ENCODE measurements around the gene KRT2. TPM values are rescaled to one million over a fixed set of nuclear protein-coding genes. Genes with fewer than 3 reads are reported as not detected.
"Not testable (repeated sequence)": the region's sequence is repeated elsewhere in the genome, so short reads cannot be mapped to it uniquely, and the experiment has no call there.

KRT2 gene
- total RNA-seq, 1 experiment from 2014 or later, result 2.4 TPM

DNA sequence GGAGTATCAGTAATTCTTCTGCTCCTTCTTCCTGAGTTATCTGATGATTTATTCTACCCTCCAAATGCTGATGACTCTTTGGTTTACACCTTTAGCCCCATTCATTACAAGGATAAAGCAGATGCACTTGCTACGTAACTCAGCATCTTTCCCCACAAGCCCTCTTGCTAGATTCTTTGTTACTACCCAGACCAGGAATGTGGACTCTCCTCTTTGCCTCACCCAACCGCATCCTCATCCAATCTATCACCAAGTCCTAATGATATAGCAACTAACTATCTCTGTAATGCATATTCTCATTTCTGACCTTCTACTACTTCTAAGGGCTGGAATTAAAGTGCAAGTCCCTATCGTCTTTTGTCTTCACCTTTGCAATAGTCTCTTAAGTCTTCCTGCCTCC is 18.9 kb upstream of the KRT2 start:
- in situ Hi-C loops (cut with HindIII; ENCODE audit: low pct_unique_long_range_greater_than_20kb, low sequenced_read_pairs), result no loop called here
- DNase-seq (ENCODE audit: low read depth), result no peak

DNA sequence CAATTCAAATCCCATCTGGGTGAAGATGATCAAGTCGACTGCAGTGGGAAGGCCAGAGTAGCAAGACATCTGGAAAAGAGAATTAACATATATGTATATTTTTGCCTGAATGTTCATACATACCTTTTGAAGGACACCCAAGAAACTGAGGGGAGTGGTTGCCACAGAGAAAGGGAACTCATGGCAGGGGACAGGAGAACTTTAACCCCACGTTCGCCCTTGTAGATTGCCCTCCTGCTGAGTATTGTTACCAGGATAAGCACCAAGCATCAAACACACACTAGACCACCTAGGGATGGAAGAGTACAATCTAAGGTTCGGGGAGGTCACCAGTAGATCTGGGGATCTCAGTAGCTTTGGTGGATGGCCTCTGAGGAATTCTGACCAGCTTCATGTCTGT is 18.5 kb upstream of the KRT2 start:
- no peak for DNase-seq (ENCODE audit: low read depth)
- in situ Hi-C loops (cut with HindIII; ENCODE audit: low pct_unique_long_range_greater_than_20kb, low sequenced_read_pairs), result no loop called here

DNA sequence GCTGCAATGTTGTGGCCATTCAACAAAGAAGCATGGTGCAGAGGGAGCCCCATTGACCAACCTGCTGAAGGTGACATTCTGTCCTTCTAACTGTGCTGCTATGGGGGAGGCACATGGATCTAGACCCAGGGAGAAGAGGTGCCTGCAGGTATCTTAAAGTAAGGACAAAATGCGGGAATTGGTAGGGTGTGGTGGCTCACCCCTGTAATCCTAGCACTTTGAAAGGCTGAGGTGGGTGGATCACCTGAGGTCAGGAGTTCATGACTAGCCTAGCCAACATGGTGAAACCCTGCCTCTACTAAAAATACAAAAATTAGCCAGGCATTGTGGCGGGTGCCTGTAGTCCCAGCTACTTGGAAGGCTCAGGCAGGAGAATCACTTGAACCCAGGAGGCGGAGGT is 17.9 kb upstream of the KRT2 start:
- DNase-seq (ENCODE audit: low read depth); in situ Hi-C loops (cut with HindIII; ENCODE audit: low pct_unique_long_range_greater_than_20kb, low sequenced_read_pairs): not testable (repeated sequence)

DNA sequence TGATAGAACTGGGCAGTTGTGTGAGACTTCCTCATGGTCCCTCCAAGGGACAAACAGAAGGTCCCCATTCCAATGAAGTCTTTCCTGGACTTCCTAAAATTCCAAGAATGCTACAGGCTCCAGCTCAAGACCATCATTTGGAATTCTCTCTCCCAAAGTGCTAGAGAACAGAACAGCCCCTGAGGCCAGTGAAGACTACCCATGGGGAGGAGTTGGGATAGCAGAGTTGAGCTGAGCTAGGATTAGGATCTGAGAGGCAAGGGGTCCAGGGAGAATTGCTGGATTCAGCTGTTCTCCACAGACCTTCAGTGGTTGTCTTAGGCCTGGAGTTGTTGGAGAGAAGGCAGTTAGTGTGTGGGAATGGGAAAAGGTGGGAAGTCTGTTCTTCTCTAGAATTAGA is 17.4 kb upstream of the KRT2 start:
- in situ Hi-C loops (cut with HindIII; ENCODE audit: low pct_unique_long_range_greater_than_20kb, low sequenced_read_pairs), result no loop called here
- DNase-seq (ENCODE audit: low read depth), result no peak

DNA sequence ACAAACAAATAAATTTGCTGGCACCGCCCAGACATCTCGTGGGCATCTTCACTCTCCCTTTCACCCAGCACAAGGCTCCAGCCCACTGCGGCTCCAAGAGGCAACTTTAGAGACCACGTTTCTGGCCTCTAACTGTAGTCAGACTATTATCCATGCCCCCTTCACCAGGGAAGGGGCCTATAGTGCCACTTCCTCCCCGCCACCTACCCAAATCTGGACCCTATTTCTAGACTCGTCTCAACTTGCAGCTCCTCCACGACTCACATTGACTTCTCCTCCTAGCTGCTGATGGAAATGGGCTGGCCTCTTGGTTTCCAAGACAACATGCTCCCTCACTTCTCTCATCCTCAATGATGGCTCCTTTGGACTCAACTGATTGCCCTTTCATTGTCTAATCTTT is 15.9 kb upstream of the KRT2 start:
- no peak for DNase-seq (ENCODE audit: low read depth)
- in situ Hi-C loops (cut with HindIII; ENCODE audit: low pct_unique_long_range_greater_than_20kb, low sequenced_read_pairs), result no loop called here

DNA sequence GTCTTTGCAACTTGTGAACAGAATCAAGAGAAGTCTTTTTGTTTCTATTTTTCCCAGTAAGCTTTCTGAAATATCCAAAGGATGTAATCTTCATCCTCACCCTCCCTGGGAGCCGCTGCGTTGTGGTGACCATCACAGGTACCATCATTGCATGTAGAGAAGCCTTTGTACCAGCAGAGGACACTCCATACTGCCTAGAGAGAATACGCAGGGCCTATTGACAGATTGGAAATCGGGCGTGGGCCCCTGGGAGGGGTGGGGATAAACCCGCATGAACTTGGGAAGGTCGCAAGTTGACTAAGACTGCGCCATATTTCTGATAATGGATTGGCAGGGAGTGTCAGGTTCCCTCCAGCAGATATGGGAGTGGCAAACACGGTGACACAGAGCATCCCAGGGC is 15.5 kb upstream of the KRT2 start:
- no peak for DNase-seq (ENCODE audit: low read depth)
- in situ Hi-C loops (cut with HindIII; ENCODE audit: low pct_unique_long_range_greater_than_20kb, low sequenced_read_pairs), result no loop called here

DNA sequence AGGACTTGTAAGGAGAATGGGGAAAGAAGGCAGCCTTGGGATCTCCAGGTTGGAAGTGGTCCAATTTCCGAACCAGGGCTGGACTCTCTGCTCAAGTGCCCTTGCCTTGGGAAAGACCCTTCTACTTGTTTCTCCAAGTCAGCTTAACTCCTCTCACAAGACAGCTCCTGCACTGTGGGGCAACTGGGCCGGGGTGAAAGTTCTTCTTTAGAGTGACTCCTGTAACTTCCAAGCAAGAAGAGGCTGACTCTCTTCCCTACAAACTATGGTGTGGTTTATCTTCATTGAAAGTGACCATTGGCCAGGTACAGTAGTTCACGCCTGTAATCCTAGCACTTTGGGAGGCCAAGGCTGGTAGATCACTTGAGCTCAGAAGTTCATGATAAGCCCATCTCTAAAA is 14.5 kb upstream of the KRT2 start:
- DNase-seq (ENCODE audit: low read depth), result no peak
- in situ Hi-C loops (cut with HindIII; ENCODE audit: low pct_unique_long_range_greater_than_20kb, low sequenced_read_pairs), result no loop called here

DNA sequence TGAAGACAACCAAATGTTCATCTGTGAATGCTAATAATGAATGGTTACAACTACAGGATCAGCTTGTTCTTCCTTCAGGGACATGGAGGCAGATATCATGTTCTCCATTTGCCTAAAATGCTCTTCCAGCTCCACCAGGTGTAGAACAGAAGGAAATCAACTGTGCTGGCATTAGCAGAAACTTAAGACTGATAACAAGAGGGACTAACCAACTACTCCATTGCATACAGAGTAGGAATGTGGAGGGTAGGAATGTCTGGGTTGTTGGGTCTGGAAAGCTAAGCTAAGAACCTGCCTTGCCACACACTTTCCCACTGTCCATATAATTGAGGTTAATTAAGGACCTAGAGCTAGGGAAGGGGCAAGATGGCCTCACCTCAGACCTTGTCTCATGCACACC is 11.4 kb upstream of the KRT2 start:
- no peak for DNase-seq (ENCODE audit: low read depth)
- in situ Hi-C loops (cut with HindIII; ENCODE audit: low pct_unique_long_range_greater_than_20kb, low sequenced_read_pairs), result no loop called here

DNA sequence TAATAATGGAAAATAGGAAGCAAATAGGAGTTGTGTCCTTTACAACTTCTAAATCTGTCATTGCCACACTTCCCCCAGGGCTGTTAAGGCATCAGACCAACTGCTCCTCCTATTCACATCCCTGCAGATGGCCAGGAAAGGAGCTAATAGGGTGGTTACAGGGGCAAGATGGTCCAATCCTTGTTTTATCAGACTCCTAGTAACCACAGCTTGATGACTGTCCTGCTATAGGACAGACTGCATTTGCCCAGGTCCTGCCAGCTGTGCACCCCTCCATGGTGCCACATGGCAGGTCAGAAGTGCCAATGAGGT is 10.9 kb upstream of the KRT2 start:
- DNase-seq (ENCODE audit: low read depth), result no peak
- in situ Hi-C loops (cut with HindIII; ENCODE audit: low pct_unique_long_range_greater_than_20kb, low sequenced_read_pairs), result no loop called here

DNA sequence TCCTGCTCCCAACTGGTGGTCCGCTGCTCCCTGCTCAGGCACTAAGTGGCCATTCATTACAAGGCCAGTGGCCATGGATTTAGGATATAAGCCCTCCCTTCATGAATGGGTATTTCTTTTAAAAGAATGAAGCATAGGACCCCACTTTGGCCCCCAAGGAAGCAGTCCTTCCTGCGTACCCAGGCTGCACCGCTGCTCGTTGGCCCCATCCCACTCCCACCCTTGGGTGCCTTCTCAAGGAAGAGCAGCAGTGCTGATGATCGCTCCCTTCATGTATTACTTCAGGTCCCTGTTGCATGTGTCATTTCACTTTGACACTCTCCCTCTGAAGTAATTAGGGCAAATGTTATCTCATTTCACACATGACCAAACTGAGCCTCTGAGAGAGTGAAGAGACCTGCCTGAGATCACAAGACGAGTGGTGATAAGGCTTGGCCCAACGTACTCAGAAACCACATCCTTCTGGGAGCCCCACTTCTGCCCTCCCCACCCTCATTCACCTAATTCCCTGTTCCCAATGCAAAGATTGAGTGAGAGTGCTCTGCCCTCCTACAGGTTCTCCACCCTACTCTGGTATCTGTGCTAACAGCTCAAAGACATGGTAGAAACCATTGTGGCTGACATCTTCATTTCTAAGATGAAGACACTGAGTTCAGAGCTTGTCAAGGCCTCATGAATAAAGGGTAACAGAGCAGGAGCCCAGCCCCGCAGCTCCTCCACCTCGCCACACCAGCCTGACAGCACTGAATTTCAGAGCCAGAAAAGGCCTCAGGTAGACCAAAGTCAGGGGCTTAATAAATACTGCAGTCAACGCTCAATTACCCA is 10.3 kb upstream of the KRT2 start:
- in situ Hi-C loops (cut with HindIII; ENCODE audit: low pct_unique_long_range_greater_than_20kb, low sequenced_read_pairs), result no loop called here
- no peak for DNase-seq (ENCODE audit: low read depth)

DNA sequence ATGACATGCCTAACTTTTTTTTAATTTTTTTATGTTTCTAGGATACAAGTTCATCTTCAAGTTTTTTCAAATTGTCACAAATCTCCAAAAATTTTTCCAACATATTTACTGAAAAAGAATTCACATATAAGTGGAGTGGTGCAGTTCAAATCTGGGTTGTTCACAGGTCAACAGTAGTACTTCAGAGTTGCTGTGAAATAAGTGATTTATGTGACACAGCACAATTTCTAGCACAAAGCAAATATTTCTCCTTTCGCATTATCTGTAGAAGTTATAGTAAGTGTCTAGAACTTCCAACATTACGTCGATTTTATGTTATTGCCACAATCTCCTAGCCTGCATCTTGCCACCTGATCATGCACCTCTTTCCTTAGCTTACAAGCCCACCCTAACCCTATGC is 9.7 kb upstream of the KRT2 start:
- DNase-seq (ENCODE audit: low read depth), result no peak
- in situ Hi-C loops (cut with HindIII; ENCODE audit: low pct_unique_long_range_greater_than_20kb, low sequenced_read_pairs), result no loop called here

DNA sequence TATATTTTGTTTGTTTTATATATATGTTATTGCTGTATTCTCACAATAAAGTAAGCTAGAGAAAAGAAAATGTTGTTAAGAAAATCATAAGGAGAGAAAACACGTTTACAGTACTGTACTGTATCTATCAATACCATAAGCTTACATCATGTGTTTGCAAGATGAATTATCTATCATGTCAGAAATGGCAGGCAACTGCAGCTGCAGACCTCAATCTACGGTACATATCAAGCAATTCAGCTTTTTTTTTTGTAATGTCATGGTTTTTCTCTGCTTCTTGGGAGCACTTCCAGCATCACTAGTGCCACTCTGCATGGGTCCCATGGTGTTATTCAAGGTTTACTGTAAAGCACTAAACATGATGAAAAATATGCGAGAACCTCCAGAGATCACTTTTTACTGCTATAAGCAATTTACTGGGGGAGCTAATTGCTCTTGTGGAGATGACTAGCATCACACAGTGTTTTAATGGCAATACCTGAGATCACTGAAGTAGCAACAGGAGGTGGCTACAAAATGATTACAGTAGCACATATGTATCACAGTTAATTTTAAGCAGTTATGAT is 9.0 kb upstream of the KRT2 start:
- in situ Hi-C loops (cut with HindIII; ENCODE audit: low pct_unique_long_range_greater_than_20kb, low sequenced_read_pairs), result no loop called here
- no peak for DNase-seq (ENCODE audit: low read depth)

DNA sequence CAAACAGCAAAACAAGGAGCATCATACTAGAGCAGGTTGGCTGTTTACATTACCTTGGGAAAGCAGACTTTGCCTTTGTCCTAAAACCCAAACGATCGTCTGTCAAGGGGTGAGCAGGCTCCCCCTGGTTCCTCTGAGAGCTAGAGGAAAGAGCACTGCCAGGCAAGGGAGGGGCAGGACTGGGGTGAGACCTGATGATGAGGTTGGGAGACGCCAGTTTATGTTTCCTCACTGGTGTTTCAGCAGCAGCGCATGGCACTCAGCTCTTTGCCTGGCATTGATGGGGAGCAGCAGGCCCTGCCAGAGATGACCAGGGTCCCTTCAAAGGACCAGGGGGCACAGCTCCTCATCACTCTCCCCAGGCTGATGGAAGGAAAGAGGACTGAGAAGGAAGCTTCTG is 7.9 kb upstream of the KRT2 start:
- in situ Hi-C loops (cut with HindIII; ENCODE audit: low pct_unique_long_range_greater_than_20kb, low sequenced_read_pairs), result no loop called here
- DNase-seq (ENCODE audit: low read depth), result no peak

DNA sequence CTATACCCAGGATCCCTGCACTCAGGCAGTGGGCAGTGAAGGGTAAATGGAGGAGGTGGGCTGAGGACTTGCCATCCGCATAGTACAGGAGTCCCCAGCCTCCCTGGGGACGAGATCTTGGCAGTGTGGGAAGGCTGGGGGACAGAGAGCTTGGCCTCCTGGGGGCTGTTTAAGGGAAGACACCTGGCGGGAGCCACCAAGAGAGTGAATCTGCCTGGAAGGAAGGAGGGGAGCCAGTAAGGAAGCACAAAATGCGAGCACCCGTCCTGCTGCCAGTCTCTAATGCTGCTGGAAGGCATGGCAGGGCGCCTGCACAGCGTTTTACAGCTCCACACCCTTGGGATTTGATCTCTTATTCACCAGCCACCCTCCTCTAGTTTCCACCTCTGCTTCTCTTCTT is 7.4 kb upstream of the KRT2 start:
- DNase-seq (ENCODE audit: low read depth), result no peak
- in situ Hi-C loops (cut with HindIII; ENCODE audit: low pct_unique_long_range_greater_than_20kb, low sequenced_read_pairs), result no loop called here

DNA sequence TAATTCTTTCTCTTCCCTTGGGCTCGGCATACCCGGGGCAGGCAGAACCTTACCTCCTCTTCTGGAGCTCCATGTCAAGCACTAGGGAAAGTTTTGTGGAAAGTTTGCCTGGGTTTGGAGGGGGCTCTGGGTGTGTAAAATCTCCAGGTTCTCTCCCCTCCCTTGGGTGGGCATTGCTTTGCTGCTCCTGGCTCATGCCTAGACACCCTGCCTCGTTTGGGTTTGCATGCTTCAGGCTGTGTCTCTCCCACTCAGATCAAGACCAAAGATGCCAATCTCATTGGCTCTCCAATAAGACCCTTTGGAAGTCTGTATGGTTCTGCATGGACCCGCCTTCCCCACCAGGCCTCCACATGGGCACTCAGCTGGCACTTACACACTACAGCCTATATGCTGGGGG is 6.2 kb upstream of the KRT2 start:
- in situ Hi-C loops (cut with HindIII; ENCODE audit: low pct_unique_long_range_greater_than_20kb, low sequenced_read_pairs), result no loop called here
- no peak for DNase-seq (ENCODE audit: low read depth)

DNA sequence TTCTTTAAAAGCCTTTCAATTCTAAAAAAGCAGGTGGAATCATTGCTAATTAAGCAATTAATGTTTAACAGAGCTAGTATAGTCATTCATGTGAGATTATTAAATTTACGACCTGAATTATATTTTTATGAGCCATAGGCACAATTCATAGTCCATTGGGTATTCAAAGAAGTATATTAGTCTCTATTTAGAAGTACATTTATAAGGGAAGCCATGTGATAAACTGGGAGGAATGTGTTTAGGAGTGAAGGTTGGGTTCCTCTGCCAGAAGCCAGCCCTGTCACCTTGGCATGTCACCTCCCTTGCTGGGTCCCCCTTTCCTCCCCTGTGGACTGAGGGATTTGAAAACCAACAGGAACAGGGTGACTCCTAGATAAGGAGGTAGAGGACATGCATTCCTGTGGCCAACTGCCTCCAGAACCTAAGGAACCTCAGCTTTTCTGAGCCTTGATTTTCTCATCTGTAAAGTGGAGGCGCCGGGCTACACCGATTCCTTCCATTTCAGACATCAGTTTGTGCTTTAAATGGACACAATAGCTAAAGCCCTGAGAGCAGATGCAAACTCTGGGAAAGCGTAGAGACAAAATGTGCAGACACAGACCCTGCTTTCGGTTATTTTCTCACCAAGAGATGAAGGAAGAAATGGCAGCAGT is 5.4 kb upstream of the KRT2 start:
- in situ Hi-C loops (cut with HindIII; ENCODE audit: low pct_unique_long_range_greater_than_20kb, low sequenced_read_pairs), result no loop called here
- DNase-seq (ENCODE audit: low read depth), result no peak

DNA sequence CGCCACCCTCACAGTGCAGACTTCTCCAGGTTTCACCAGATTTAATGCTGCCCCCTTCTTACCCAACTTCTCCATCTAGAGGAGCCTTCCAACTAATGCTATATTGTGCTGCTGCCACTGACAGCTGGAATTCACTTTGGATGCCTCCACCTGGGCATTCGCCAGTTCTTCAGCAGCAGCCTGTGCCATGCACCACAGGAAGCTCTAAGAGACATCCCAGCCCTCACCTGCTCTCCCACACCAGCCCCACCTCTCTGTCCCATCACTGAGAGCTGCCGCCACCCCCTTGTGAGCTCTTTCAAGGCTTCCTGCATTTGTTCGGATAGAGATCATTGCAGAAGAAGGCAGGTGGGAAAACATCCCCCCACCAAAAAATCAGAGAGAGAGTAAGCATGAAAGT is 4.6 kb upstream of the KRT2 start:
- DNase-seq (ENCODE audit: low read depth), result no peak
- in situ Hi-C loops (cut with HindIII; ENCODE audit: low pct_unique_long_range_greater_than_20kb, low sequenced_read_pairs), result no loop called here

DNA sequence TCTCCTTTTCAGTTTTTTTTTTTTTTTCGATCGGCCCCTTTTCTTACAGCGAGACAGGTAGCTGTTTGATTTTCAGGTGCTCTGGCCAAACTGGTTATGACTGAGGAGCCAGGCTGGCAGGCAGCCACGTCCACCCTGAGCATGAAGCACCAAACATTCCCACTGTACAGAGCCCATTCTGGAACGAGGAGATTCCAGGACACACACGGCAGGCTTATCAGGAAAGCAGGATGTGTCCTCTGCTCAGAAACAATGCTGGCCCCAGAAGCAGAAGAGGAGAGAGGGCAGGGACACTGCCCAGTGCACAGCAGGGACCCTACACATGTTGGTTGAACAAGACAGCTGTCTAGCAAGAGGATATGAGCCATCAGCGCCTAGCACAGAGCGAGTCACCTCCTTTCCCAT is 3.7 kb upstream of the KRT2 start:
- in situ Hi-C loops (cut with HindIII; ENCODE audit: low pct_unique_long_range_greater_than_20kb, low sequenced_read_pairs), result no loop called here
- no peak for DNase-seq (ENCODE audit: low read depth)

DNA sequence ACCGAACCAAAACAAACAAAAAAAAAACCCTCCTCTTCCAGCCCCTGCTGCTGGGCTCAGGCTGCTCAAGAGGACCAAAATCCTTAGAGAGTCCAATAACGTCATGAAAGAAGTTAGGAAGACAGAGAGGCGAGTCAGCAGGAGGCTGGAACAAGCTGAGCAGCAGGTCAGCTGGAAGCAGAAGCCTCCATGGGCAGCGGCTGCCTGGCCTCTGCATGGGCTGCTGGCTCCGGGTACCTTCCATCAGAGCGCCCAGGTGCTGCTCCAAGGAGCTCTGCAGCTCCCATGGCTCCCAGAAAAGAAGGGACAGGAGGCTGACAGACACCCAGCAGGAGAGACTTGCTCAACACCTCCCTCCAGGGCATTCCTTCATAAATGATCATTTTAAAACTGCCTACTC is 3.2 kb upstream of the KRT2 start:
- in situ Hi-C loops (cut with HindIII; ENCODE audit: low pct_unique_long_range_greater_than_20kb, low sequenced_read_pairs), result no loop called here
- no peak for DNase-seq (ENCODE audit: low read depth)

DNA sequence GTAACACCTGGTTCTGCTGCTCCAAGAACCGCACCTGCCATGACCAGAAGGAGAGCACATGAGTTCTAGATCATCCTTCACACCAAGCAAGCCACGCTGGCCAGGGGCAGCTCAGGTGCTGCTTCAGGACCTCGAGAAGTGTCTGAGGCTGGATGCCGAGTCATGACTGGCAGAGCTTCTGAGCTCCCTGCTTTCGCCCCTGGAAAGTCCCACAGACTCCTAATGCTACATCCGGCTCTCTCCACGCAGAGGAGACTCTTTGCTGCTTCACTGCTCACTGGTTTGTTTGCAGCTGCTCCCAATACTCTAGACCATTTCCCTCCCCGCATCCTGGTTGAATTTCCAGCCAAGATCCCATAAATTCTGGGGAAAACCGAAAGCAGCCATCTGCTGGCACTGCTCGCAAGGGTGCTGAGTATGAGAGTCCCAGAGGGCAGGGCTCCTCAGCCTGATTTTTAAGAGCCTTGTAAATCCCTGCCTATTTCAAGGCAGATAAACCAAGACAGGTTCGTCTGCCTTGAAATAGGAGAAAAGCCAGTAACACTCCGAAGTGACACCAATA is 1.4 kb downstream of the KRT2 start:
- DNase-seq (ENCODE audit: low read depth), result peak; percentile 61
- in situ Hi-C loops (cut with HindIII; ENCODE audit: low pct_unique_long_range_greater_than_20kb, low sequenced_read_pairs), result no loop called here
